ENCODE data around the gene PSMB5. TPM values are rescaled to one million over a fixed set of nuclear protein-coding genes. Genes with fewer than 3 reads are reported as not detected.
A peak's percentile ranks its signal among the peaks of the same experiment; 100 is the strongest.

Gene PSMB5
- total and polyA plus RNA-seq, 2 of the 13 experiments (the other 11 are each of a cell fraction or from before 2014, with no cell fraction given), result 705 to 871 TPM

- Histone ChIP-seq H3K27ac (ENCODE audit: extremely low read length, insufficient read depth, low read length) (no peak overlapping the region), H3K9me3 (ENCODE audit: low read length) (no peaks in the 10 kb centered on the region), H3K4me1 (ENCODE audit: insufficient read depth, low read length) (peaks cover 26% of the 10 kb centered on the region), H4K20me1 (ENCODE audit: insufficient read depth, low read length) (peaks cover 11% of the 10 kb centered on the region; the same call in 1 of the 2 replicates), H3K79me2 (ENCODE audit: insufficient read depth, low read length) (no peaks in the 10 kb centered on the region), H2AFZ (ENCODE audit: low read length) (no peak overlapping the region), H3K4me3 (replicated peaks in 1 of 3; ENCODE audit: insufficient read depth in 1 of 3, low read depth in 2 of 3, low read length in 3 of 3) (no peak overlapping the region), H3K36me3 (replicated peaks in 1 of 2; ENCODE audit: control insufficient read depth in 1 of 2, insufficient read depth in 2 of 2, low read length in 2 of 2) (peaks cover 6 to 7% of the 10 kb centered on the region in 2 experiments; a peak in 4 of 5 replicates), H3K9ac (ENCODE audit: insufficient read depth, low read depth, low read length) (no peak overlapping the region), H3K27me3 (ENCODE audit: control insufficient read depth in 1 of 2, insufficient read depth in 2 of 2, low read length in 2 of 2) (peaks cover 0 to 6% of the 10 kb centered on the region in 2 experiments; a peak in 1 of 5 replicates), H3K4me2 (ENCODE audit: low read depth, low read length) (no peak overlapping the region)
- peak; percentile 10 for ATAC-seq
- intact Hi-C loops (cut with micrococcal nuclease; ENCODE audit: unreplicated experiment), result no loop called here
- in situ Hi-C loops (cut with HindIII; ENCODE audit: extremely low pct_ligation_motif_present, low pct_unique_long_range_greater_than_20kb), result loop anchor here (5.0 kb wide), 2 partner anchors 67 to 497 kb away; no protein-coding TSS in a partner anchor
- no TSS peak for BruUV-seq (replicated peaks)
- FAIRE-seq, result no peak
- WGBS (ENCODE audit: low lambda C conversion rate), result 46% methylated on average over 17 of the region's 17 CpGs
- DNase-seq (ENCODE audit: low spot score), result no peak
- ChIA-PET CTCF (ENCODE audit: low intra/inter-chr PET ratio, low total read pairs) (interaction anchor here (1.1 to 8.5 kb wide), 5 partner anchors 60 to 124 kb away, joined by 3 to 173 read pairs (median 29); no protein-coding TSS in a partner anchor), POLR2A (interaction anchor here (1.1 to 7.4 kb wide), 4 partner anchors 41 to 76 kb away, joined by 3 to 72 read pairs (median 32); partner anchors contain the start of genes ACIN1 and C14orf119)
- TF ChIP-seq NBN (conservative IDR thresholded peaks at IDR 0.05), result no peak
- no peak for TF ChIP-seq SOX5 (CRISPR knock-in tag; IDR thresholded peaks at IDR 0.05; ENCODE audit: borderline replicate concordance)
- no peak for TF ChIP-seq ZNF138 (CRISPR knock-in tag; IDR thresholded peaks at IDR 0.05; ENCODE audit: low read depth)
- no peak for TF ChIP-seq HMGXB3 (CRISPR knock-in tag; IDR thresholded peaks at IDR 0.05; ENCODE audit: borderline replicate concordance)
- TF ChIP-seq BCL3 (CRISPR knock-in tag; IDR thresholded peaks at IDR 0.05), result no peak
- TF ChIP-seq MEIS2 (CRISPR knock-in tag; IDR thresholded peaks at IDR 0.05), result no peak
- peak; percentile 55; the same call in 1 of the 2 replicates for TF ChIP-seq FOXC1 (CRISPR knock-in tag; IDR thresholded peaks at IDR 0.05; ENCODE audit: borderline replicate concordance)
- TF ChIP-seq SP5 (CRISPR knock-in tag; IDR thresholded peaks at IDR 0.05; ENCODE audit: borderline replicate concordance, low read depth), result no peak
- TF ChIP-seq ZFP91 (CRISPR knock-in tag; IDR thresholded peaks at IDR 0.05; ENCODE audit: borderline replicate concordance), result peak; percentile 30; the same call in 1 of the 2 replicates
- no peak for TF ChIP-seq KLF15 (CRISPR knock-in tag; IDR thresholded peaks at IDR 0.05; ENCODE audit: borderline replicate concordance)
- TF ChIP-seq ZBTB3 (CRISPR knock-in tag; IDR thresholded peaks at IDR 0.05; ENCODE audit: borderline replicate concordance, low read depth), result no peak
- TF ChIP-seq ZNF7 (CRISPR knock-in tag; IDR thresholded peaks at IDR 0.05), result no peak
- no peak for TF ChIP-seq NAIF1 (CRISPR knock-in tag; IDR thresholded peaks at IDR 0.05; ENCODE audit: borderline replicate concordance)
These were observed 19.5 kb upstream of the PSMB5 start for GRCh38 chr14:23054000-23054811.
